HCT116 (cell line): ENCODE data around the gene CDC45. TPM values are rescaled to one million over a fixed set of nuclear protein-coding genes. Genes with fewer than 3 reads are reported as not detected.

ENCODE experiments used
- ATAC-seq: fragments of 200-7000 bp; cut with Tn5 transposase; 2 replicates; pipeline ENCODE4 v1.9.1; 2020; ENCODE audit warnings: mild to moderate bottlenecking, moderate library complexity
- BruUV-seq: library from RNA; stranded (reverse); fragments of 400-500 nt; replicated peaks from 2 replicates; lab custom pipeline; 2021; lab: Mats Ljungman, UMichigan
- CTCF ChIA-PET: fragments of 300-600 bp; sonication (Branson Sonifier 250); formaldehyde crosslinking; loops from one replicate; lab custom pipeline; 2021; ENCODE audit warnings: antibody characterized with exemption; lab: Charles Lee
- POLR2A ChIA-PET: fragments of 300-600, 350-600 bp; sonication (Branson Sonifier 250); formaldehyde crosslinking; loops from one replicate; lab custom pipeline; 2021; ENCODE audit warnings: antibody characterized with exemption; lab: Charles Lee
- RAD21 ChIA-PET, 2 experiments: fragments of 300-600 bp; sonication (Branson Sonifier 250); formaldehyde crosslinking; loops; one replicate each; lab custom pipeline; 2023; ENCODE audit warnings: low total read pairs in 2 of 2; ENCODE audit not compliant: uncharacterized antibody in 2 of 2, unreplicated experiment in 2 of 2, low non-redundant PET in 1 of 2; lab: Charles Lee
- DNase-seq: peaks from one replicate; pipeline ENCODE4 v3.0.0-alpha.2; 2010; ENCODE audit warnings: low read depth, low spot score
- H2AFZ ChIP-seq: fragments of 200-600 bp; shearing (Covaris generic), sonication (generic); 2 replicates; pipeline ENCODE4 v1.6.1; 2017; ENCODE audit warnings: low read depth, mixed run types, mixed read lengths, antibody characterized with exemption, low read length; ENCODE audit not compliant: poor library complexity, severe bottlenecking
- H3K27ac ChIP-seq: 2 replicates; pipeline ENCODE4 v1.5.1; 2012; ENCODE audit warnings: low read depth, low read length
- H3K27me3 ChIP-seq: fragments of 200-600 bp; sonication (generic); 2 replicates; pipeline ENCODE4 v1.6.1; 2016; ENCODE audit warnings: mixed run types, low read length, mixed read lengths; ENCODE audit not compliant: insufficient read depth
- H3K36me3 ChIP-seq, 2 experiments: fragments of 200-500 bp in 1 of 2; fragments of 200-600 bp in 1 of 2; sonication (Bioruptor generic) in 1 of 2; sonication (generic) in 1 of 2; 2 replicates each; pipeline versions ENCODE4 v1.5.1 to v1.6.1; 2014 to 2016; ENCODE audit warnings: low read length in 2 of 2, inconsistent platforms in 1 of 2, mixed read lengths in 1 of 2, mixed run types in 1 of 2; ENCODE audit not compliant: insufficient read depth in 2 of 2, control insufficient read depth in 1 of 2
- H3K4me1 ChIP-seq, 2 experiments: fragments of 200-600 bp in 1 of 2; sonication (generic) in 1 of 2; 2 replicates each; pipeline versions ENCODE4 v1.5.1 to v1.6.1; 2012 to 2017; ENCODE audit warnings: low read length in 2 of 2, inconsistent platforms in 1 of 2, mild to moderate bottlenecking in 1 of 2, mixed read lengths in 1 of 2, mixed run types in 1 of 2, moderate library complexity in 1 of 2; ENCODE audit not compliant: insufficient read depth in 2 of 2, control insufficient read depth in 1 of 2
- H3K4me2 ChIP-seq: fragments of 200-600 bp; sonication (generic); 2 replicates; pipeline ENCODE4 v1.6.1; 2017; ENCODE audit warnings: mixed run types, low read length, mixed read lengths
- H3K4me3 ChIP-seq, 2 experiments: fragments of 200-600 bp in 1 of 2; sonication (generic) in 1 of 2; replicated peaks in 1 of 2; 2 replicates each; pipeline ENCODE4 v1.5.1; 2011 to 2016; ENCODE audit warnings: low read length in 2 of 2, control low read depth in 1 of 2, low read depth in 1 of 2, mild to moderate bottlenecking in 1 of 2, mixed read lengths in 1 of 2, mixed run types in 1 of 2
- H3K79me2 ChIP-seq: fragments of 200-600 bp; sonication (generic); 2 replicates; pipeline ENCODE4 v1.6.1; 2017; ENCODE audit warnings: mild to moderate bottlenecking, mixed run types, low read length, moderate library complexity, mixed read lengths; ENCODE audit not compliant: insufficient read depth
- H3K9ac ChIP-seq: fragments of 200-600 bp; sonication (generic); 2 replicates; pipeline ENCODE4 v1.6.1; 2016; ENCODE audit warnings: low read length, mixed read lengths
- H3K9me2 ChIP-seq: fragments of 200-600 bp; sonication (generic), shearing (Covaris generic); 2 replicates; pipeline ENCODE4 v1.6.1; 2017; ENCODE audit warnings: mixed run types, mild to moderate bottlenecking, moderate library complexity; ENCODE audit not compliant: insufficient read depth
- H3K9me3 ChIP-seq, 2 experiments: fragments of 200-500 bp in 1 of 2; fragments of 200-600 bp in 1 of 2; sonication (Bioruptor generic) in 1 of 2; sonication (generic) in 1 of 2; 2 replicates each; pipeline ENCODE4 v1.6.1; 2014 to 2017; ENCODE audit warnings: low read length in 2 of 2, mixed read lengths in 2 of 2, inconsistent platforms in 1 of 2, low read depth in 1 of 2, mild to moderate bottlenecking in 1 of 2, mixed run types in 1 of 2, moderate library complexity in 1 of 2; ENCODE audit not compliant: control insufficient read depth in 1 of 2, insufficient read depth in 1 of 2
- H4K20me1 ChIP-seq: fragments of 200-600 bp; sonication (generic), shearing (Covaris generic); 2 replicates; pipeline ENCODE4 v1.6.1; 2017; ENCODE audit warnings: mixed run types, mild to moderate bottlenecking, moderate library complexity; ENCODE audit not compliant: insufficient read depth
- CBX3 ChIP-seq: IDR thresholded peaks from 2 replicates; pipeline ENCODE4 v1.6.1; 2012; ENCODE audit warnings: low read depth
- CEBPB ChIP-seq: IDR thresholded peaks from 2 replicates; pipeline ENCODE4 v1.6.1; 2012; ENCODE audit warnings: low read depth
- CTCF ChIP-seq, 3 experiments: fragments of 200-600 bp in 1 of 3; sonication (generic) in 1 of 3; IDR thresholded peaks in 2 of 3; conservative IDR thresholded peaks in 1 of 3; 2 replicates each; pipeline ENCODE4 v1.5.1; 2012 to 2017; ENCODE audit warnings: low read depth in 2 of 3, low read length in 2 of 3, antibody characterized with exemption in 1 of 3, borderline replicate concordance in 1 of 3, control low read depth in 1 of 3, mild to moderate bottlenecking in 1 of 3, mixed read lengths in 1 of 3, mixed run types in 1 of 3, moderate library complexity in 1 of 3; ENCODE audit not compliant: insufficient read depth in 1 of 3
- EGR1 ChIP-seq: IDR thresholded peaks from 2 replicates; pipeline ENCODE4 v1.6.1; 2012; ENCODE audit warnings: low read depth
- EZH2 ChIP-seq: fragments of 200-600 bp; sonication (generic); IDR thresholded peaks from 2 replicates; pipeline ENCODE4 v1.6.1; 2017; ENCODE audit warnings: antibody characterized with exemption, mixed run types
- FOSL1 ChIP-seq: IDR thresholded peaks from 2 replicates; pipeline ENCODE4 v1.6.1; 2012; ENCODE audit warnings: low read depth
- JUND ChIP-seq: IDR thresholded peaks from 2 replicates; pipeline ENCODE4 v1.6.1; 2012
- POLR2A ChIP-seq: IDR thresholded peaks from 2 replicates; pipeline ENCODE4 v1.7.0; 2011; ENCODE audit warnings: borderline replicate concordance; ENCODE audit not compliant: insufficient read depth, insufficient read length; ENCODE audit errors: extremely low read depth
- RAD21 ChIP-seq: IDR thresholded peaks from 2 replicates; pipeline ENCODE4 v1.6.1; 2012; ENCODE audit warnings: low read depth, mild to moderate bottlenecking
- SIN3A ChIP-seq: IDR thresholded peaks from 2 replicates; pipeline ENCODE4 v1.6.1; 2012; ENCODE audit warnings: low read depth
- YY1 ChIP-seq: IDR thresholded peaks from 2 replicates; pipeline ENCODE4 v1.6.1; 2011; ENCODE audit warnings: low read length, low read depth, moderate library complexity, mild to moderate bottlenecking; ENCODE audit not compliant: insufficient replicate concordance; ENCODE audit errors: extremely low read depth
- ZBTB33 ChIP-seq: IDR thresholded peaks from 2 replicates; pipeline ENCODE4 v1.6.1; 2011; ENCODE audit warnings: mild to moderate bottlenecking, low read length, moderate library complexity; ENCODE audit not compliant: insufficient replicate concordance; ENCODE audit errors: extremely low read depth
- ZFX ChIP-seq: fragments of 450-650 bp; IDR thresholded peaks from 2 replicates; pipeline ENCODE4 v1.6.1; 2017
- intact Hi-C: fragments of 100-400 bp; cut with micrococcal nuclease; formaldehyde crosslinking; loops from 2 replicates; pipeline ENCODE4 v1.10.0; 2022
- total RNA-seq: library from RNA; stranded (reverse); gene quantifications from one replicate; pipeline ENCODE4 v1.2.1, GENCODE V29; 2021; ENCODE audit not compliant: unreplicated experiment

CDC45 gene
- total RNA-seq, 1 experiment from 2014 or later: 43.4 TPM

- intact Hi-C loops: no loop called here
- Histone ChIP-seq H3K9ac (no peak overlapping the region), H3K79me2 (no peaks in the 10 kb centered on the region), H3K4me3 (no peak overlapping the region), H3K27ac (no peak overlapping the region), H4K20me1 (no peaks in the 10 kb centered on the region), H3K4me2 (no peak overlapping the region), H3K4me1 (no peaks in the 10 kb centered on the region), H2AFZ (no peak overlapping the region), H3K36me3 (peaks cover 0 to 2% of the 10 kb centered on the region in 2 experiments; a peak in 1 of 4 replicates), H3K9me3 (no peaks in the 10 kb centered on the region), H3K9me2 (no peaks in the 10 kb centered on the region), H3K27me3 (no peaks in the 10 kb centered on the region)
- BruUV-seq: no TSS peak
- DNase-seq: no peak
- TF ChIP-seq CEBPB (no peak), EGR1 (no peak), FOSL1 (no peak), CTCF (IDR thresholded peaks at IDR 0.05 in 2 of 3, conservative IDR thresholded peaks at IDR 0.05 in 1 of 3; ENCODE audit: borderline replicate concordance in 1 of 3, insufficient read depth in 1 of 3, low read depth in 2 of 3, low read length in 2 of 3) (no peak), ZFX (no peak), CBX3 (no peak), ZBTB33 (no peak), RAD21 (no peak), EZH2 (no peak), SIN3A (no peak), YY1 (no peak), POLR2A (no peak), JUND (no peak)
- ChIA-PET POLR2A (no interaction called here), CTCF (no interaction called here), RAD21 (no interaction called here)
- ATAC-seq: no peak
Observed at GRCh38 chr22:19520566-19521305, 41.0 kb downstream of the CDC45 start.
